ENCODE results near the gene PRR7. TPM values are rescaled to one million over a fixed set of nuclear protein-coding genes. Genes with fewer than 3 reads are reported as not detected.

PRR7 gene
- total RNA-seq, 2 donors from 2014 or later, result 32.0 to 40.1 TPM

GRCh38 chr5:177496727-177497291 is 50.2 kb downstream of the PRR7 start:
- Mint-ChIP-seq H3K36me3 (ENCODE audit: low read depth) (peaks cover 4% of the 10 kb centered on the region), H3K27me3 (no peaks in the 10 kb centered on the region), H3K4me3 (peak overlapping the region; percentile 87), H3K4me1 (peaks cover 23% of the 10 kb centered on the region), H3K27ac (no peak overlapping the region)
- no peaks in the 10 kb centered on the region for H3K9me3 ChIP-seq (ENCODE audit: control insufficient read depth, low read length, poor library complexity, severe bottlenecking)
- ATAC-seq, result no peak
- no peak for DNase-seq

- DNase-seq (peak; percentile 92 to 94 (median 93)), ATAC-seq (peak; percentile 92)
- peaks cover 29% of the 10 kb centered on the region for H3K4me1 Mint-ChIP-seq
- H3K27me3 Mint-ChIP-seq, result no peaks in the 10 kb centered on the region
- H3K9me3 ChIP-seq (ENCODE audit: control insufficient read depth, low read length, poor library complexity, severe bottlenecking), result no peaks in the 10 kb centered on the region
- H3K4me3 Mint-ChIP-seq, result peak within 1 kb of the TSS; percentile 87
- H3K36me3 Mint-ChIP-seq (ENCODE audit: low read depth), result peaks cover 4% of the 10 kb centered on the region
- H3K27ac Mint-ChIP-seq, result peak within 1 kb of the TSS; percentile 93
These were observed 50.8 kb downstream of the PRR7 start, which contains the start of gene PDLIM7 for GRCh38 chr5:177497292-177498012. PDLIM7 (minus strand) TSS chr5:177497604; CDS start chr5:177496512, 1,092 bp downstream.

- ATAC-seq (no peak), DNase-seq (no peak)
- H3K4me3 Mint-ChIP-seq, result peak overlapping the region; percentile 87
- peaks cover 2% of the 10 kb centered on the region for H3K36me3 Mint-ChIP-seq (ENCODE audit: low read depth)
- peak overlapping the region; percentile 93 for H3K27ac Mint-ChIP-seq
- no peaks in the 10 kb centered on the region for H3K9me3 ChIP-seq (ENCODE audit: control insufficient read depth, low read length, poor library complexity, severe bottlenecking)
- no peaks in the 10 kb centered on the region for H3K27me3 Mint-ChIP-seq
- H3K4me1 Mint-ChIP-seq, result peaks cover 23% of the 10 kb centered on the region
These were observed 51.6 kb downstream of the PRR7 start for GRCh38 chr5:177498013-177498787.

- no peak for DNase-seq
- Mint-ChIP-seq H3K27ac (no peak overlapping the region), H3K4me3 (no peak overlapping the region), H3K4me1 (peaks cover 23% of the 10 kb centered on the region), H3K36me3 (ENCODE audit: low read depth) (peaks cover 2% of the 10 kb centered on the region), H3K27me3 (no peaks in the 10 kb centered on the region)
- no peaks in the 10 kb centered on the region for H3K9me3 ChIP-seq (ENCODE audit: control insufficient read depth, low read length, poor library complexity, severe bottlenecking)
- no peak for ATAC-seq
These were observed 53.2 kb downstream of the PRR7 start for GRCh38 chr5:177499842-177500241.

- no peaks in the 10 kb centered on the region for H3K9me3 ChIP-seq (ENCODE audit: control insufficient read depth, low read length, poor library complexity, severe bottlenecking)
- H3K36me3 Mint-ChIP-seq (ENCODE audit: low read depth), result peaks cover 2% of the 10 kb centered on the region
- no peaks in the 10 kb centered on the region for H3K27me3 Mint-ChIP-seq
- peak overlapping the region; percentile 74 for H3K27ac Mint-ChIP-seq
- peak; percentile 35 for ATAC-seq
- peaks cover 26% of the 10 kb centered on the region for H3K4me1 Mint-ChIP-seq
- no peak overlapping the region for H3K4me3 Mint-ChIP-seq
- DNase-seq, result peak; percentile 69 to 83 (median 82)
These were observed 54.3 kb downstream of the PRR7 start for GRCh38 chr5:177500685-177501522.

- no peak for ATAC-seq
- Mint-ChIP-seq H3K27me3 (no peaks in the 10 kb centered on the region), H3K27ac (peak overlapping the region; percentile 66), H3K4me1 (peaks cover 24% of the 10 kb centered on the region), H3K4me3 (peak overlapping the region; percentile 19), H3K36me3 (ENCODE audit: low read depth) (peaks cover 2% of the 10 kb centered on the region)
- no peaks in the 10 kb centered on the region for H3K9me3 ChIP-seq (ENCODE audit: control insufficient read depth, low read length, poor library complexity, severe bottlenecking)
- no peak for DNase-seq
These were observed 55.5 kb downstream of the PRR7 start for GRCh38 chr5:177501874-177502678.

GRCh38 chr5:177502886-177503285 is 56.3 kb downstream of the PRR7 start:
- DNase-seq (no peak), ATAC-seq (no peak)
- Mint-ChIP-seq H3K4me1 (peaks cover 23% of the 10 kb centered on the region), H3K27ac (no peak overlapping the region), H3K4me3 (no peak overlapping the region), H3K36me3 (ENCODE audit: low read depth) (peaks cover 2% of the 10 kb centered on the region), H3K27me3 (no peaks in the 10 kb centered on the region)
- H3K9me3 ChIP-seq (ENCODE audit: control insufficient read depth, low read length, poor library complexity, severe bottlenecking), result no peaks in the 10 kb centered on the region

DNA sequence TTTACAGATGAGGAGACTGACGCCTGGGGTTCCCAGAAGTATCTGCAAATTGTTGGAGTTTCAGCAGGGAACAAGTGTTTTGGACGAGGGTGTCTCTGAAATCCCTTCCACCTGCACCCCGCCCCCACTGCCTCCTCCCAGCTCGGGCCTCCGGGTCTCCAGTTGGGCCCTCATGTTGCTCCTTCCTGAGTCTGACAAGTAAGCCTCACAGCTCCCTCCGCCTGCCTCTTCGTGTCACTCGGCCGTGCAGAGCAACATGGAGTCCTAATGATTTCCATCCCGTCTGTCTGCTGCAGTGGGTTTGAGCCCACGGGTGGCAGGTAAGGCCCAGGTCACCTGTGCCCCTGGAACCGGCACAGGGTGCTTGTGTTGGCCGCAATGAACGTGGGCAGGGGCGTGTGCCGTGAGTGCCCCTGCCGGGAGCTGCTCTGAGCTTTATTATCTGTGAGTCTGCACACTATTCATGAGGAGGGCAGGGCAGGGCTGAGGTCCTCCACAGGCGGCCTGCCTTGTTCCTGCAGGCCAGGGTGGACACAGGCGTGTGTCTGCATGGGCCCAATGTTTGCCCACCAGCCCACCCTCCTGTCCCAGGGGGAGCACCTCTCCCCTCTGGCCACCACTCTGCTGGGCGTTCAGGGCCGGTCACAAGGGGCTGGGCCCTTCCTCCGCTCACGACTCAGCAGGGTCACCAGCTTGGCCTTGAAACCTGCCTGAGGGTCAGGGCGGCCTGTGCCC is 56.9 kb downstream of the PRR7 start:
- H3K4me1 Mint-ChIP-seq, result peaks cover 21% of the 10 kb centered on the region
- H3K36me3 Mint-ChIP-seq (ENCODE audit: low read depth), result peaks cover under 1% of the 10 kb centered on the region
- ATAC-seq, result no peak
- H3K27me3 Mint-ChIP-seq, result no peaks in the 10 kb centered on the region
- H3K4me3 Mint-ChIP-seq, result no peak overlapping the region
- no peak for DNase-seq
- no peaks in the 10 kb centered on the region for H3K9me3 ChIP-seq (ENCODE audit: control insufficient read depth, low read length, poor library complexity, severe bottlenecking)
- H3K27ac Mint-ChIP-seq, result no peak overlapping the region

DNA sequence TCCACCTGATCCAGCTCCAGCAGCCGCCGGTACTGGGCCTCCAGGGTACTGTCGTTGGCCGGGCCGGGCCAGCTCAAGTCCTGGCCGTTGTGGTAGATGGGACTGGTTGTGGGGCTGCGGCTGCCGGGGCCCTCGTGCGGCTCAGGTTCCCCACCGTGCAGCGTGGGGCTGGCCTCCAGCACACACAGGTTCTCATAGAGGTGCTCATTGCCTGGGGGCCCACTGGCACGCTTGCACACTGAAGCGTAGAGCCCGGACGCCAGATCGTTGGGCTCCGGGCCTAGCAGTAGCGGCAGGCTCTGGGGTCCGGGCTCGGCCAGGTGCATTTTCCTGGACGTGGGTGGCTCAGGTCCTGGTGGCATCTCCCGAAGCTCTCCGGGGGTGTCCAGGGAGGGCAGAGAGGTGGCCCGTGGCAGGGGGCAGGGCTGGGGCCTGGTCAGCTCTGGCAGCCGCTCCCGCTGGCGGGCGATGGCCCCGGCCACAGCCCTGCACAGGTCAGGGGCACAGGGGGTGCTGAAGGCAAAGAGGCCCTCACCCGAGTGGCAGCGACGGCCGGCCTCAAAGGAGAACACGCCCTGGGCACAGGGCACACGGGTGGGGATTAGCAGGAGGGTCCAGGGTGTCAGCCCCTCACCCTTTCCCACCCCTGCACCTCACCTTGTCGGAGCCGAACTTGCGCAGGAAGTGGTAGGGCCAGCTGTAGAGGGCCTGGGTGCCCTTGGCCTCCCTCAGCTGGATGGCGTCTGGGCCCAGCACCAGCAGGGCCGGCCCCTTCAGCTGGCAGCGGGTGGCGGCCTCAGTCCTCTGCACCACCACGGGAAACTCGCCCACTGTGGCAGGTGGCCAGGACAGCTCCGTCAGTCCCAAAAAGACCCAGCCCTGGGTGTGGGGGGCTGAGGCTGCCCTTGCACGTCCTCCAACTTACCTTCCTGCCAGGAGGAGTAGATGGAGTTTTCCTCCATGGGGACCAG is 57.8 kb downstream of the PRR7 start:
- H3K27me3 Mint-ChIP-seq, result no peaks in the 10 kb centered on the region
- no peak for ATAC-seq
- H3K4me1 Mint-ChIP-seq, result peaks cover 18% of the 10 kb centered on the region
- no peak overlapping the region for H3K4me3 Mint-ChIP-seq
- no peak for DNase-seq
- no peaks in the 10 kb centered on the region for H3K36me3 Mint-ChIP-seq (ENCODE audit: low read depth)
- no peak overlapping the region for H3K27ac Mint-ChIP-seq
- no peaks in the 10 kb centered on the region for H3K9me3 ChIP-seq (ENCODE audit: control insufficient read depth, low read length, poor library complexity, severe bottlenecking)

- Mint-ChIP-seq H3K4me1 (peaks cover 20% of the 10 kb centered on the region), H3K36me3 (ENCODE audit: low read depth) (no peaks in the 10 kb centered on the region), H3K27ac (no peak overlapping the region), H3K27me3 (no peaks in the 10 kb centered on the region), H3K4me3 (no peak overlapping the region)
- ATAC-seq, result no peak
- no peak for DNase-seq
- H3K9me3 ChIP-seq (ENCODE audit: control insufficient read depth, low read length, poor library complexity, severe bottlenecking), result no peaks in the 10 kb centered on the region
These were observed 58.5 kb downstream of the PRR7 start for GRCh38 chr5:177505075-177505474.

Data from T-helper 17 cell (primary cell).